Mesendoderm (in vitro differentiated cells): Measurements from ENCODE around the gene MLYCD.

Experiments used
- DNase-seq: peaks from one replicate; pipeline ENCODE4 v3.0.0; 2013
- H2AK5ac ChIP-seq: 2 replicates; pipeline ENCODE4 v1.6.1; 2013; ENCODE audit warnings: low read length, inconsistent platforms
- H2BK120ac ChIP-seq: 2 replicates; pipeline ENCODE4 v1.6.1; 2013; ENCODE audit warnings: low read depth, mild to moderate bottlenecking, low read length, moderate library complexity, mixed read lengths
- H2BK15ac ChIP-seq: replicated peaks from 2 replicates; pipeline ENCODE4 v1.6.1; 2013; ENCODE audit warnings: low read depth, mild to moderate bottlenecking, moderate library complexity
- H2BK5ac ChIP-seq: 2 replicates; pipeline ENCODE4 v1.6.1; 2013; ENCODE audit warnings: low read length, inconsistent platforms
- H3K18ac ChIP-seq: 2 replicates; pipeline ENCODE4 v1.6.1; 2013; ENCODE audit warnings: mild to moderate bottlenecking, low read length, mixed read lengths
- H3K23ac ChIP-seq: one replicate; pipeline ENCODE4 v1.6.1; 2013; ENCODE audit warnings: low read length
- H3K27ac ChIP-seq: 2 replicates; pipeline ENCODE4 v1.5.1; 2013; ENCODE audit warnings: low read depth, mild to moderate bottlenecking, inconsistent platforms, low read length, moderate library complexity
- H3K27me3 ChIP-seq: 2 replicates; pipeline ENCODE4 v1.6.1; 2013; ENCODE audit warnings: low read length, control low read depth, mild to moderate bottlenecking, inconsistent platforms; ENCODE audit not compliant: insufficient read depth, poor library complexity
- H3K36me3 ChIP-seq: 2 replicates; pipeline ENCODE4 v1.6.1; 2013; ENCODE audit warnings: low read length, inconsistent platforms; ENCODE audit not compliant: control insufficient read depth, insufficient read depth
- H3K4ac ChIP-seq: one replicate; pipeline ENCODE4 v1.6.1; 2013; ENCODE audit warnings: low read depth, mild to moderate bottlenecking, low read length, moderate library complexity
- H3K4me1 ChIP-seq: 2 replicates; pipeline ENCODE4 v1.6.1; 2013; ENCODE audit warnings: low read depth, low read length, inconsistent platforms; ENCODE audit not compliant: control insufficient read depth
- H3K4me2 ChIP-seq: 2 replicates; pipeline ENCODE4 v1.6.1; 2013; ENCODE audit warnings: low read length
- H3K4me3 ChIP-seq: 2 replicates; pipeline ENCODE4 v1.5.1; 2013; ENCODE audit warnings: mild to moderate bottlenecking, low read length
- H3K56ac ChIP-seq: one replicate; pipeline ENCODE4 v1.6.1; 2013; ENCODE audit warnings: low read length
- H3K79me1 ChIP-seq: 2 replicates; pipeline ENCODE4 v1.6.1; 2013; ENCODE audit warnings: low read length, inconsistent platforms
- H3K79me2 ChIP-seq: 2 replicates; pipeline ENCODE4 v1.6.1; 2013; ENCODE audit warnings: mild to moderate bottlenecking, low read length; ENCODE audit not compliant: control insufficient read depth, insufficient read depth
- H3K9ac ChIP-seq: 2 replicates; pipeline ENCODE4 v1.6.1; 2013; ENCODE audit warnings: low read length, inconsistent platforms
- H4K5ac ChIP-seq: one replicate; pipeline ENCODE4 v1.6.1; 2013; ENCODE audit warnings: low read length
- H4K8ac ChIP-seq: one replicate; pipeline ENCODE4 v1.6.1; 2013; ENCODE audit warnings: low read depth, mild to moderate bottlenecking, control low read depth, low read length, moderate library complexity
- WGBS: extraction: QIAGEN DNeasy Blood & Tissue Kit; methylation state at CpG from one replicate; pipeline ENCODE4 v1.1.7; 2013; ENCODE audit warnings: low lambda C conversion rate, missing lambda C conversion rate; ENCODE audit not compliant: insufficient coverage; ENCODE audit errors: extremely low coverage; 5-methylcytosine and 5-hydroxymethylcytosine counted together

The MLYCD gene

DNA sequence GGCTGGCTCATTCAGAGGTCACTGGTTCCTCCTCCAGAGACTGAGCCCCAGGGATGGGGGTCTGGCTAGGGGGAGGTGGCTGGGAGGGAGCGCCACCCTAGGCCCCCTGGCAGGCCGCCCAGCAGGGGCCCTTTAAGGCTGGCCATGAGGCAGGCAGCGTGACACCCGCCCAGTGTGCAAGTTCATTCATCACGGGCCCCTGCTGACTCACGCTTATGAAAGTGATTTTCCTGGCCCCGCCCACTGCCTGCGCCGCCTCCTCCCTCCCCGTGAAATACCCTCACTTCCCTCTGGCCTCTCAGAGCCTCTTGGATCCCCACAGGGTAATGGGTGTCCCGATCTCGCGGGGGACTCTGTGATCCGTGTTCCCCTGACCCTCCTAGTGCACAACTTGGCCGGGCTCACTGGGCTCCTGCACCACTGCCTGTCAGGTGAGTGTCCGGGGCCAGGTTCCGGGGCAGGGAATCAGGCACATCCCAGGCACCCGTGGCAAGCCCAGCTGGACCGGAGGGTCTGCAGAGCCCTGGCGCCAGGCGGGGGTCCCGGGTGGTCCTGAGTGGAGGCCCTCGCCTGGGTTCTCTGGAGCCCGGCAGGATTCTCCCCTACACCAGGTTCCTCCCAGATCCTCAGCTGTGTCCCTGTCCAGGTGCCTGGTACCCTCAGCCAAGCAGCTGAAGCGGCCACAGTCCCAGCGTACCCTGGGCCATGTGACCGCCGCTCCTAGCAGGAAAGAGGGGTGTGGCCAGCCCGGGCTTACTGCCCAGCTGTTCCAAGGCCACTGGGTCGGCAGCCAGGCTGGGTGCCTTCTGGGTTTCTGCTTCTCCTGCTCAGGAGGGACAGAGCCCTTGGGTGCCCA, 54.3 kb downstream of the MLYCD start, which contains the start of gene OSGIN1:
TSS of gene OSGIN1 (plus strand) at position 301 of the 856 bp plus-strand sequence. CDS start 4,432 bp downstream, outside the sequence.
- Histone ChIP-seq H3K79me2 (no peaks in the 10 kb centered on the region), H3K23ac (peak within 1 kb of the TSS; percentile 30), H4K5ac (no peak within 1 kb of the TSS), H3K4ac (no peak within 1 kb of the TSS), H3K4me2 (peak within 1 kb of the TSS; percentile 44), H3K79me1 (no peaks in the 10 kb centered on the region), H3K4me3 (no peak within 1 kb of the TSS), H3K27ac (no peak within 1 kb of the TSS), H3K9ac (peak within 1 kb of the TSS; percentile 45), H4K8ac (no peak within 1 kb of the TSS), H2BK120ac (no peak within 1 kb of the TSS), H3K4me1 (peaks cover 2% of the 10 kb centered on the region), H2BK15ac (no peak within 1 kb of the TSS), H3K27me3 (no peaks in the 10 kb centered on the region), H2BK5ac (no peak within 1 kb of the TSS), H3K18ac (no peak within 1 kb of the TSS), H3K56ac (peak within 1 kb of the TSS; percentile 76), H2AK5ac (no peak within 1 kb of the TSS), H3K36me3 (no peaks in the 10 kb centered on the region)
- peak; percentile 72 for DNase-seq
- no CpG with 5 or more reads among the region's 30 CpGs for WGBS

DNA sequence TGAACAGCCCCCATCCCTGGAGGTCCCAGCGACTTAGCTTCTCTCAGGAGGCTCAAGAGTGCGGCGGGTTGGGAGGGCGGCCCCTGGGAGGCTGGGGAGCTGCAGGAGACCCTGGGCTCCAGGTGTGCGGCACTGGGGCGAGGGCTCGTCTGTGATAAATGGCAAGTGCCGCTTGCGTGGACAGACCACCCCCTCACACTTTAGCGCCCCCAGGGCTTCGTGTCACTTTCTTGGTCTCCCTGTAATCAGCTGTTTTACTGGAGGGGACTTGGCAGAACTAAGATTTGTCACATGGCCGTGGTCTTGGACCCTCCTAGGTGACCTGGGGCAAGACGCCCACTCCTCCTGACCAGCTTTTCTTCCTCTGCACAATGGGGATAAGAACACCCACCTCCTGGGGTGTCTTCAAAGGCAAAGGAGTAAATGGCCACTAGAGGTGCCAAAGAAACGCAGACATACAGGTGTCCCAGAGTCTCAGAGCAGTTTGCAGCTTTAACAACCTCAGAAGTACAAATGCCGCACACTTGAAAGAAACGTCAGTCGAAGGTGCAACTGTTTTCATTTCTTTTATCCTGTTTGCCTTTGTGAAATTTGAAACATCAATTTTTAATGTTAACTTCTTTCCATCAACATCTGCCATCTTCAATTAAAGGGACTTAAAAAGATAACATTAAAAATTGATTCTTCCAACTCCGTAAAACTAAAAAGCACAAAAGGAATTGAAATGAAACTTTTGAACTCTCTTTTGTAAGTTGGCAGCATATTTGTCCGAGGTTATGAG, 55.1 kb downstream of the MLYCD start:
- WGBS: no CpG with 5 or more reads among the region's 19 CpGs
- Histone ChIP-seq H2BK120ac (no peak overlapping the region), H2AK5ac (no peak overlapping the region), H3K4me3 (no peak overlapping the region), H2BK5ac (no peak overlapping the region), H4K5ac (no peak overlapping the region), H3K36me3 (no peaks in the 10 kb centered on the region), H3K4me1 (peaks cover 2% of the 10 kb centered on the region), H3K27me3 (no peaks in the 10 kb centered on the region), H3K4me2 (peak overlapping the region; percentile 44), H3K56ac (peak overlapping the region; percentile 76), H3K4ac (no peak overlapping the region), H4K8ac (no peak overlapping the region), H2BK15ac (no peak overlapping the region), H3K27ac (no peak overlapping the region), H3K9ac (peak overlapping the region; percentile 14), H3K79me2 (no peaks in the 10 kb centered on the region), H3K18ac (no peak overlapping the region), H3K23ac (no peak overlapping the region), H3K79me1 (no peaks in the 10 kb centered on the region)
- peak; percentile 77 for DNase-seq

DNA sequence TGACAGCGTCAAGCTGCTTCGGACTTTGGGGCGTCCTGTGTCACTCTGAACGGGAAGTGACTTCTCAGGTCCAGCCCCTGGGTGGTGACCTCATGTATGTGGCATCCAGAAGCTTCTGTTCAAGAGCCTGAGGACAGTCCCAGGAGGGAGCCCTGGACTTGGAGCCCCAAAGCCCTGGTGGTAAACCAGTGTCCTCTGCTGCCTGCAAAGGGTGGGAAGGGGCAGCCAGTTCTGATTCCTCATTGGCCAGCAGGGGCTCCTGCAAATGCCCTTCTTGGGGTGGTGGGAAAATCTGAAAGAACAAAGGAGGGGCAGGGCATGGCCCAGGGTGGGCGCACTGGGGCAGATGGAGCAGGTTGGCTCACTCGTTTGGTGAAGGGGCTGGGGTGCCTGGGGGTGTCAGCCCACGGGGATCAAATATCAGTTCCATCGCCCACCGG, 55.7 kb downstream of the MLYCD start:
- Histone ChIP-seq H4K8ac (no peak overlapping the region), H3K4ac (no peak overlapping the region), H2BK5ac (no peak overlapping the region), H3K36me3 (no peaks in the 10 kb centered on the region), H3K56ac (peak overlapping the region; percentile 3), H3K79me2 (no peaks in the 10 kb centered on the region), H3K4me1 (peaks cover 2% of the 10 kb centered on the region), H3K27ac (no peak overlapping the region), H3K9ac (no peak overlapping the region), H3K18ac (no peak overlapping the region), H4K5ac (no peak overlapping the region), H3K4me2 (no peak overlapping the region), H3K4me3 (no peak overlapping the region), H2AK5ac (no peak overlapping the region), H3K79me1 (no peaks in the 10 kb centered on the region), H3K27me3 (no peaks in the 10 kb centered on the region), H2BK15ac (no peak overlapping the region), H3K23ac (no peak overlapping the region), H2BK120ac (no peak overlapping the region)
- WGBS: no CpG with 5 or more reads among the region's 9 CpGs
- peak; percentile 94 for DNase-seq

DNA sequence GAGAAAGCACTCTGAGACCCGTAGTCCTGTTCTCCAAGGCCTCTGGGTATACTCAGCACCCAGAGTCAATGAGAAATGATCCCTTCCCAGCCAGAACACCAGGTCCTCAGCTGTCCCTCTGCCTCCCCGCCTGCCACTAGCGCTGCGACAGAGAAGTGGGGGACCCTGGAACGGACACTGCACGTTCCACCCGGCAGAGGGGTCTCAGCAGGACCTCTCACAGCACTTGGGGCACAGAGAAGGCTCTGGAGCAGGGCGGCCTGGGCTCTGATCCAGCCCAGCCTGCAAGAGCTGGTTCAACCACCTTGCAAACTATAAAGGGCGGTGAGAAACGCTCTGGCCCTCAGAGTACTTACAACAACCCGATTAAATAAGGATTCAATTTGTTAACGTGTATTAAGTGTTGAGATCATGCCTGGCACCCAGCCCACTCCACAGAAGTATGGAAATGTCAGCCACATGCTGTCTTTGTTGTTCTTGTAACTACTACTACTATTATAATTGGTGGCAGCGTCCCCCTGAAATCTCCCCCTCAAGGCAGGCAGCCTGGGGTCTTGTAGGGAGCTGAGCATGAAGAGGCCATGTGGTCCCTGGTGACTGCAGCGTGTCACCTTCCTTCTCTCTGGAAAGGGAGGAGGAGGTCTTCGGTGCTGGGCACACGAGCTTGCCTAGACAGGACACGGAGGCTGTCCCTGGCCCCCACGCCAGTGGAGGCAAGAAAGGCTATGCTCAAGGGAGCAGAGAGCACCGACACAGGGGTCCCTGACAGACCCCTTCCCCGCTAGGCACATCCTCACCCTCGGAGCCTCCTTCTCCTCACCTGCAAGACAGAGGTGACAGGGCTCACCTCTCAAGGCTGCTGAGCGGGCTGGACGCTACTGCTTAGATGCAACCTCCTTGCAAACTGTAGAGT, 56.6 kb downstream of the MLYCD start:
- Histone ChIP-seq H3K4ac (no peak overlapping the region), H3K4me2 (no peak overlapping the region), H2BK15ac (no peak overlapping the region), H3K23ac (no peak overlapping the region), H3K56ac (no peak overlapping the region), H3K27ac (no peak overlapping the region), H3K27me3 (no peaks in the 10 kb centered on the region), H2BK5ac (no peak overlapping the region), H3K4me1 (peaks cover 2% of the 10 kb centered on the region), H3K4me3 (no peak overlapping the region), H3K79me1 (no peaks in the 10 kb centered on the region), H3K18ac (no peak overlapping the region), H3K9ac (no peak overlapping the region), H3K79me2 (no peaks in the 10 kb centered on the region), H2AK5ac (no peak overlapping the region), H4K5ac (no peak overlapping the region), H3K36me3 (no peaks in the 10 kb centered on the region), H2BK120ac (no peak overlapping the region), H4K8ac (no peak overlapping the region)
- DNase-seq: no peak
- no CpG with 5 or more reads among the region's 23 CpGs for WGBS
